Mesenchymal stem cell (in vitro differentiated cells and primary cell): Measurements from ENCODE around the gene CEP170.

Experiments used
- DNase-seq: peaks from one replicate; pipeline ENCODE4 v3.0.0-alpha.2; 2013
- H2AFZ ChIP-seq: one replicate; pipeline ENCODE4 v1.6.1; 2013; ENCODE audit warnings: low read depth, mild to moderate bottlenecking, control low read depth, inconsistent platforms, low read length, moderate library complexity
- H2AK5ac ChIP-seq: 2 replicates; pipeline ENCODE4 v1.6.1; 2013; ENCODE audit warnings: low read length, moderate library complexity, mild to moderate bottlenecking, inconsistent platforms; ENCODE audit not compliant: severe bottlenecking
- H2BK120ac ChIP-seq: one replicate; pipeline ENCODE4 v1.6.1; 2013; ENCODE audit warnings: low read depth, mild to moderate bottlenecking, inconsistent platforms, low read length, moderate library complexity
- H2BK12ac ChIP-seq, 2 experiments: one replicate each; pipeline ENCODE4 v1.6.1; 2013; ENCODE audit warnings: inconsistent platforms in 2 of 2, low read length in 2 of 2, mild to moderate bottlenecking in 2 of 2, moderate library complexity in 2 of 2, control low read depth in 1 of 2
- H2BK15ac ChIP-seq: one replicate; pipeline ENCODE4 v1.6.1; 2013; ENCODE audit warnings: mild to moderate bottlenecking, low read depth, inconsistent platforms; ENCODE audit not compliant: poor library complexity, severe bottlenecking
- H2BK5ac ChIP-seq: 2 replicates; pipeline ENCODE4 v1.6.1; 2013; ENCODE audit warnings: low read depth, mild to moderate bottlenecking, low read length, control low read depth, inconsistent platforms; ENCODE audit not compliant: poor library complexity, severe bottlenecking
- H3K14ac ChIP-seq, 2 experiments: one replicate each; pipeline ENCODE4 v1.6.1; 2013; ENCODE audit warnings: inconsistent platforms in 2 of 2, low read length in 2 of 2, control low read depth in 1 of 2, mild to moderate bottlenecking in 1 of 2, moderate library complexity in 1 of 2
- H3K18ac ChIP-seq, 2 experiments: one replicate each; pipeline ENCODE4 v1.6.1; 2013; ENCODE audit warnings: inconsistent platforms in 2 of 2, low read length in 2 of 2, control low read depth in 1 of 2, low read depth in 1 of 2, mild to moderate bottlenecking in 1 of 2
- H3K23ac ChIP-seq, 2 experiments: one replicate each; pipeline ENCODE4 v1.6.1; 2013; ENCODE audit warnings: inconsistent platforms in 2 of 2, low read length in 2 of 2, mild to moderate bottlenecking in 2 of 2, moderate library complexity in 2 of 2, control low read depth in 1 of 2
- H3K27ac ChIP-seq: 2 replicates; pipeline ENCODE4 v1.5.1; 2013; ENCODE audit warnings: mild to moderate bottlenecking, moderate library complexity, low read length, control low read depth, inconsistent platforms; ENCODE audit not compliant: poor library complexity, severe bottlenecking
- H3K27me3 ChIP-seq, 2 experiments: 2 replicates each; pipeline versions ENCODE4 v1.6.1 to v1.7.0; 2013; ENCODE audit warnings: low read length in 2 of 2, mild to moderate bottlenecking in 2 of 2, moderate library complexity in 2 of 2, control low read depth in 1 of 2, inconsistent platforms in 1 of 2; ENCODE audit not compliant: control insufficient read depth in 1 of 2, insufficient read depth in 1 of 2
- H3K36me3 ChIP-seq, 2 experiments: 2 replicates each; pipeline versions ENCODE4 v1.6.1 to v1.7.0; 2013; ENCODE audit warnings: low read length in 2 of 2, control low read depth in 1 of 2, inconsistent platforms in 1 of 2, low read depth in 1 of 2, mild to moderate bottlenecking in 1 of 2; ENCODE audit not compliant: insufficient read depth in 2 of 2, control insufficient read depth in 1 of 2
- H3K4ac ChIP-seq, 2 experiments: one replicate each; pipeline ENCODE4 v1.6.1; 2013; ENCODE audit warnings: inconsistent platforms in 2 of 2, low read length in 2 of 2, mild to moderate bottlenecking in 2 of 2, moderate library complexity in 2 of 2, control low read depth in 1 of 2, low read depth in 1 of 2
- H3K4me1 ChIP-seq: 2 replicates; pipeline ENCODE4 v1.6.1; 2013; ENCODE audit warnings: low read depth, low read length, control low read depth; ENCODE audit not compliant: control insufficient read depth, insufficient read depth
- H3K4me2 ChIP-seq: 2 replicates; pipeline ENCODE4 v1.6.1; 2013; ENCODE audit warnings: low read length, mild to moderate bottlenecking, inconsistent platforms; ENCODE audit not compliant: poor library complexity, severe bottlenecking
- H3K4me3 ChIP-seq, 2 experiments: 2 replicates each; pipeline versions ENCODE4 v1.5.1 to v1.7.0; 2013; ENCODE audit warnings: low read length in 2 of 2, mild to moderate bottlenecking in 2 of 2, control low read depth in 1 of 2, low read depth in 1 of 2; ENCODE audit not compliant: insufficient read depth in 1 of 2
- H3K79me1 ChIP-seq: replicated peaks from 2 replicates; pipeline ENCODE4 v1.6.1; 2013; ENCODE audit warnings: mild to moderate bottlenecking, control low read depth, low read length, inconsistent platforms; ENCODE audit not compliant: poor library complexity, severe bottlenecking
- H3K9ac ChIP-seq: 2 replicates; pipeline ENCODE4 v1.7.0; 2013; ENCODE audit warnings: mild to moderate bottlenecking, low read length, moderate library complexity
- H3K9me3 ChIP-seq: 2 replicates; pipeline ENCODE4 v1.7.0; 2013; ENCODE audit warnings: mild to moderate bottlenecking, low read length; ENCODE audit not compliant: control insufficient read depth
- H4K8ac ChIP-seq: one replicate; pipeline ENCODE4 v1.6.1; 2013; ENCODE audit warnings: inconsistent platforms, mild to moderate bottlenecking, low read length, moderate library complexity
- H4K91ac ChIP-seq: one replicate; pipeline ENCODE4 v1.6.1; 2013; ENCODE audit warnings: mild to moderate bottlenecking, low read length, inconsistent platforms
- WGBS: methylation state at CpG from one replicate; pipeline ENCODE4 v1.1.7; 2013; ENCODE audit warnings: mixed read lengths; 5-methylcytosine and 5-hydroxymethylcytosine counted together

Gene CEP170

DNA sequence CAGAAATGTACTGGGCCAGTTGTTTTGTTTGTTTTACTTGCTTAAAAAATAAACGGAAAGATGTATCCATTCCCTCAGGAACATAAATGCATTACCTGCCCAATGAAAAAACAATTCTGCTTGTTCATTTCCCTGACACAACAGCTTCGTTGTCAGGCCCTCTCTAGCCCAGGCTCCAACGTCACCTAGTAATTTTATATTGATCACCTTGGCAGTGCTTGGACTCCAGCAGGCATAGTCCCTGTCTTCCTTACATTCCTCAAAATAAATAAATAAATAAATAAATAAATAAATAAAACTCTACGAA lies 1.2 kb downstream of the CEP170 start:
- peak overlapping the region in 1 of 2 experiments; percentile 95 for H3K4me3 ChIP-seq
- H3K27ac ChIP-seq, result peak overlapping the region; percentile 86
- no peak overlapping the region for H2BK15ac ChIP-seq
- no peak overlapping the region for H2AFZ ChIP-seq
- H2BK120ac ChIP-seq, result no peak overlapping the region
- peaks cover 3% of the 10 kb centered on the region for H3K4me1 ChIP-seq
- H3K4ac ChIP-seq, result no peak overlapping the region
- no peaks in the 10 kb centered on the region for H3K79me1 ChIP-seq
- 1% methylated on average over 4 of the region's 4 CpGs for WGBS
- H3K9me3 ChIP-seq, result no peaks in the 10 kb centered on the region
- H3K4me2 ChIP-seq, result peak overlapping the region; percentile 93
- H3K36me3 ChIP-seq, result peaks cover 0 to 9% of the 10 kb centered on the region in 2 experiments
- H3K9ac ChIP-seq, result peak overlapping the region; percentile 92
- no peak for DNase-seq
- no peak overlapping the region for H2BK5ac ChIP-seq
- H4K8ac ChIP-seq, result no peak overlapping the region
- H3K14ac ChIP-seq, result no peak overlapping the region
- no peak overlapping the region for H3K23ac ChIP-seq
- no peak overlapping the region for H3K18ac ChIP-seq
- H3K27me3 ChIP-seq, result no peaks in the 10 kb centered on the region
- no peak overlapping the region for H4K91ac ChIP-seq
- no peak overlapping the region for H2BK12ac ChIP-seq
- no peak overlapping the region for H2AK5ac ChIP-seq

GRCh38 chr1:243253211-243253925 lies 1.7 kb downstream of the CEP170 start:
- peaks cover 3% of the 10 kb centered on the region for H3K4me1 ChIP-seq
- peak overlapping the region; percentile 93 for H3K4me2 ChIP-seq
- no peak overlapping the region for H3K14ac ChIP-seq
- no peak overlapping the region for H2BK120ac ChIP-seq
- no peak overlapping the region for H3K4ac ChIP-seq
- no peak overlapping the region for H2BK5ac ChIP-seq
- peaks cover 0 to 10% of the 10 kb centered on the region in 2 experiments for H3K36me3 ChIP-seq
- no peak overlapping the region for H2BK12ac ChIP-seq
- peak overlapping the region; percentile 86 for H3K27ac ChIP-seq
- no peaks in the 10 kb centered on the region for H3K79me1 ChIP-seq
- H2BK15ac ChIP-seq, result no peak overlapping the region
- H3K9me3 ChIP-seq, result no peaks in the 10 kb centered on the region
- 2% methylated on average over 3 of the region's 8 CpGs for WGBS
- no peaks in the 10 kb centered on the region for H3K27me3 ChIP-seq
- no peak overlapping the region for H4K8ac ChIP-seq
- H2AFZ ChIP-seq, result no peak overlapping the region
- peak overlapping the region; percentile 92 for H3K9ac ChIP-seq
- no peak overlapping the region for H2AK5ac ChIP-seq
- no peak overlapping the region for H4K91ac ChIP-seq
- peak overlapping the region in 1 of 2 experiments; percentile 11 for H3K18ac ChIP-seq
- H3K4me3 ChIP-seq, result peak overlapping the region in 1 of 2 experiments; percentile 95
- no peak for DNase-seq
- no peak overlapping the region for H3K23ac ChIP-seq

DNA sequence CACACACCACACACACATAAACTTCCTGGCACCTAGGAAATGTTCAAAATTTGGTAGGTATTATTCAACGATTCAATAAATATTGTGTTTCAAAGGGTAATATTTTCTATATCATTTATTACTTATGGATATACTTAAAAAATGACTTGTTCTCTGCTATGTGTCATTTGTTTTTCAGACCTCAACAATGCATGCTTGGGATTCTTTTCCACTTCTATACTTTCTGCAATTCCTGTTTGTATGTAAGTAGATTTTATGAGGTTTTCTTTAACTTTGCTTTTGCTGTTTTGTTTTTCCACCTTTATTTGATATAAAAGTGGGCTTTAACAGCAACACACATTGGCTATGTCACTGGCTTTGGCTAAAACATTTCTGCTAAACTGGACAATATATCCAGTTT lies 3.5 kb downstream of the CEP170 start:
- no peak overlapping the region for H2BK120ac ChIP-seq
- H2AK5ac ChIP-seq, result no peak overlapping the region

GRCh38 chr1:243250102-243250501 lies 5.0 kb downstream of the CEP170 start:
- DNase-seq, result no peak
- Histone ChIP-seq H3K18ac (no peak overlapping the region), H3K14ac (no peak overlapping the region), H3K4me1 (peaks cover 3% of the 10 kb centered on the region), H3K4ac (no peak overlapping the region), H3K4me3 (peak overlapping the region in 1 of 2 experiments; percentile 95), H2BK5ac (no peak overlapping the region), H2BK12ac (no peak overlapping the region), H3K27me3 (no peaks in the 10 kb centered on the region), H3K36me3 (peaks cover 2 to 11% of the 10 kb centered on the region in 2 experiments), H3K9me3 (no peaks in the 10 kb centered on the region), H4K8ac (no peak overlapping the region), H2AK5ac (no peak overlapping the region), H2BK15ac (no peak overlapping the region), H4K91ac (no peak overlapping the region), H3K27ac (no peak overlapping the region), H3K23ac (no peak overlapping the region), H3K9ac (peak overlapping the region; percentile 92), H3K79me1 (no peaks in the 10 kb centered on the region), H2BK120ac (no peak overlapping the region), H2AFZ (no peak overlapping the region), H3K4me2 (no peak overlapping the region)
- 92% methylated on average over 3 of the region's 3 CpGs for WGBS

More for the DNA sequence above, 3.5 kb downstream of the CEP170 start:
- Histone ChIP-seq H4K91ac (no peak overlapping the region), H3K4ac (no peak overlapping the region), H2BK12ac (no peak overlapping the region), H3K27ac (peak overlapping the region; percentile 82), H2BK15ac (no peak overlapping the region), H3K4me1 (peaks cover 3% of the 10 kb centered on the region), H4K8ac (no peak overlapping the region), H2BK5ac (no peak overlapping the region), H2AFZ (no peak overlapping the region), H3K9ac (peak overlapping the region; percentile 92), H3K23ac (no peak overlapping the region), H3K27me3 (no peaks in the 10 kb centered on the region), H3K4me2 (no peak overlapping the region), H3K9me3 (no peaks in the 10 kb centered on the region), H3K79me1 (no peaks in the 10 kb centered on the region), H3K36me3 (peaks cover 0 to 10% of the 10 kb centered on the region in 2 experiments), H3K18ac (no peak overlapping the region), H3K14ac (no peak overlapping the region), H3K4me3 (peak overlapping the region in 1 of 2 experiments; percentile 95)
- WGBS, result no CpG with 5 or more reads among the region's 1 CpG
- DNase-seq, result no peak
